ENCODE results near the gene FHL3. TPM values are rescaled to one million over a fixed set of nuclear protein-coding genes. Genes with fewer than 3 reads are reported as not detected.

The FHL3 gene
- total and polyA plus RNA-seq, 10 donors, result 8.6 to 39.9 (median 16.3) TPM

GRCh38 chr1:38006008-38006828 lies 904 bp upstream of the FHL3 start:
- intact Hi-C loops (cut with DNase I; ENCODE audit: low total_unique reads), result no loop called here
- Histone ChIP-seq H3K4me1 (peaks cover 0 to 59% (median 23%) of the 10 kb centered on the region in 6 donors), H3K9me3 (no peaks in the 10 kb centered on the region), H3K27me3 (replicated peaks in 1 of 7) (peaks cover 0 to 26% (median 6%) of the 10 kb centered on the region in 7 donors), H3K36me3 (no peaks in the 10 kb centered on the region), H3K4me3 (peak overlapping the region in 4 of 8 donors; percentile 52 to 76 (median 58)), H3K27ac (peak overlapping the region in 6 of 8 donors; percentile 57 to 91 (median 76))
- WGBS, 5 donors, result 63 to 72% (median 70%) methylated on average over 12 of the region's 12 CpGs
- DNase-seq, result no peak
- TF ChIP-seq CTCF (IDR thresholded peaks at IDR 0.05 in 8 of 11, conservative IDR thresholded peaks at IDR 0.05 in 3 of 11) (no peak), POLR2A (IDR thresholded peaks at IDR 0.05) (no peak), POLR2AphosphoS5 (IDR thresholded peaks at IDR 0.05) (no peak)

- Histone ChIP-seq H3K27ac (peak overlapping the region in 7 of 8 donors; percentile 57 to 91 (median 68)), H3K27me3 (replicated peaks in 1 of 7) (peaks cover 0 to 26% (median 6%) of the 10 kb centered on the region in 7 donors), H3K36me3 (no peaks in the 10 kb centered on the region), H3K9me3 (no peaks in the 10 kb centered on the region), H3K4me1 (peaks cover 11 to 71% (median 40%) of the 10 kb centered on the region in 6 donors), H3K4me3 (peak overlapping the region; percentile 23 to 76 (median 46))
- 6 to 11% (median 8%) methylated on average over 20 to 26 of the region's 26 CpGs for whole genome bisulfite sequencing, 5 donors
- intact Hi-C loops (cut with DNase I; ENCODE audit: low total_unique reads), result no loop called here
- TF ChIP-seq CTCF (IDR thresholded peaks at IDR 0.05 in 8 of 11, conservative IDR thresholded peaks at IDR 0.05 in 3 of 11) (no peak), POLR2AphosphoS5 (IDR thresholded peaks at IDR 0.05) (no peak), POLR2A (IDR thresholded peaks at IDR 0.05) (no peak)
- DNase-seq, result no peak
Observed at GRCh38 chr1:38004284-38005108, 818 bp downstream of the FHL3 start.

- peaks cover 0 to 5% (median 0%) of the 10 kb centered on the region in 6 donors for H3K36me3 ChIP-seq
- WGBS, 5 donors, result 68 to 76% (median 74%) methylated on average over 7 to 8 of the region's 8 CpGs
- intact Hi-C loops (cut with DNase I; ENCODE audit: low total_unique reads), result no loop called here
- H3K9me3 ChIP-seq, result no peaks in the 10 kb centered on the region
- no peak for DNase-seq
- peak overlapping the region in 7 of 8 donors; percentile 17 to 91 (median 68) for H3K27ac ChIP-seq
- TF ChIP-seq POLR2AphosphoS5 (IDR thresholded peaks at IDR 0.05), result no peak
- TF ChIP-seq POLR2A (IDR thresholded peaks at IDR 0.05), result no peak
- TF ChIP-seq CTCF (IDR thresholded peaks at IDR 0.05 in 8 of 11, conservative IDR thresholded peaks at IDR 0.05 in 3 of 11), result no peak
- peaks cover 0 to 26% (median 6%) of the 10 kb centered on the region in 7 donors for H3K27me3 ChIP-seq (replicated peaks in 1 of 7)
- peak overlapping the region; percentile 23 to 76 (median 46) for H3K4me3 ChIP-seq
- peaks cover 15 to 73% (median 49%) of the 10 kb centered on the region in 6 donors for H3K4me1 ChIP-seq
Observed at GRCh38 chr1:38003261-38004250, 1.8 kb downstream of the FHL3 start.

All from spleen (tissue), 11 donors.